Endothelial cell (in vitro differentiated cells): Measurements from ENCODE around the gene ARHGAP15. TPM values are rescaled to one million over a fixed set of nuclear protein-coding genes. Genes with fewer than 3 reads are reported as not detected.

Source experiments
- DNase-seq: peaks from one replicate; pipeline ENCODE4 v3.0.0; 2021; ENCODE audit warnings: low spot score
- H3K27ac Mint-ChIP-seq: one replicate; pipeline ENCODE4 v1.8.0; 2021; ENCODE audit warnings: mixed read lengths, inconsistent platforms; ENCODE audit not compliant: unreplicated experiment
- H3K27me3 Mint-ChIP-seq: one replicate; pipeline ENCODE4 v1.8.0; 2021; ENCODE audit warnings: mild to moderate bottlenecking, moderate library complexity, mixed read lengths, inconsistent platforms; ENCODE audit not compliant: unreplicated experiment
- H3K36me3 Mint-ChIP-seq: one replicate; pipeline ENCODE4 v1.8.0; 2021; ENCODE audit warnings: mild to moderate bottlenecking, low read depth, mixed read lengths, inconsistent platforms; ENCODE audit not compliant: unreplicated experiment
- H3K4me1 Mint-ChIP-seq: one replicate; pipeline ENCODE4 v1.8.0; 2021; ENCODE audit warnings: mild to moderate bottlenecking, mixed read lengths, inconsistent platforms; ENCODE audit not compliant: unreplicated experiment
- H3K4me3 Mint-ChIP-seq: one replicate; pipeline ENCODE4 v1.8.0; 2021; ENCODE audit warnings: mild to moderate bottlenecking, mixed read lengths, inconsistent platforms; ENCODE audit not compliant: unreplicated experiment
- H3K9me3 Mint-ChIP-seq: one replicate; pipeline ENCODE4 v1.8.0; 2021; ENCODE audit warnings: mixed read lengths, inconsistent platforms; ENCODE audit not compliant: unreplicated experiment
- total RNA-seq: library from RNA; stranded (reverse); fragmentation: NEBNext Ultra II Directional; extraction: Animal tissue kit (Norgen Biotek cat#: 25700); gene quantifications from one replicate; pipeline ENCODE4 v1.2.1, GENCODE V29; 2021; ENCODE audit not compliant: unreplicated experiment
- TF ChIP-seq, protein P1 (sequence below): fragments of 200-600 bp; sonication (generic); IDR thresholded peaks from one replicate; pipeline ENCODE4 v1.5.0; 2021; ENCODE audit warnings: antibody characterized with exemption; ENCODE audit not compliant: unreplicated experiment

ARHGAP15 gene
- total RNA-seq, 1 donor from 2014 or later: not detected

GRCh38 chr2:143148757-143149156 is 19.5 kb downstream of the ARHGAP15 start:
- Mint-ChIP-seq H3K9me3 (no peaks in the 10 kb centered on the region), H3K4me3 (no peak overlapping the region), H3K4me1 (no peaks in the 10 kb centered on the region), H3K27ac (no peak overlapping the region), H3K36me3 (no peaks in the 10 kb centered on the region), H3K27me3 (no peaks in the 10 kb centered on the region)
- DNase-seq: no peak
- TF ChIP-seq, protein P1, sequence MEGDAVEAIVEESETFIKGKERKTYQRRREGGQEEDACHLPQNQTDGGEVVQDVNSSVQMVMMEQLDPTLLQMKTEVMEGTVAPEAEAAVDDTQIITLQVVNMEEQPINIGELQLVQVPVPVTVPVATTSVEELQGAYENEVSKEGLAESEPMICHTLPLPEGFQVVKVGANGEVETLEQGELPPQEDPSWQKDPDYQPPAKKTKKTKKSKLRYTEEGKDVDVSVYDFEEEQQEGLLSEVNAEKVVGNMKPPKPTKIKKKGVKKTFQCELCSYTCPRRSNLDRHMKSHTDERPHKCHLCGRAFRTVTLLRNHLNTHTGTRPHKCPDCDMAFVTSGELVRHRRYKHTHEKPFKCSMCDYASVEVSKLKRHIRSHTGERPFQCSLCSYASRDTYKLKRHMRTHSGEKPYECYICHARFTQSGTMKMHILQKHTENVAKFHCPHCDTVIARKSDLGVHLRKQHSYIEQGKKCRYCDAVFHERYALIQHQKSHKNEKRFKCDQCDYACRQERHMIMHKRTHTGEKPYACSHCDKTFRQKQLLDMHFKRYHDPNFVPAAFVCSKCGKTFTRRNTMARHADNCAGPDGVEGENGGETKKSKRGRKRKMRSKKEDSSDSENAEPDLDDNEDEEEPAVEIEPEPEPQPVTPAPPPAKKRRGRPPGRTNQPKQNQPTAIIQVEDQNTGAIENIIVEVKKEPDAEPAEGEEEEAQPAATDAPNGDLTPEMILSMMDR: no peak

DNA sequence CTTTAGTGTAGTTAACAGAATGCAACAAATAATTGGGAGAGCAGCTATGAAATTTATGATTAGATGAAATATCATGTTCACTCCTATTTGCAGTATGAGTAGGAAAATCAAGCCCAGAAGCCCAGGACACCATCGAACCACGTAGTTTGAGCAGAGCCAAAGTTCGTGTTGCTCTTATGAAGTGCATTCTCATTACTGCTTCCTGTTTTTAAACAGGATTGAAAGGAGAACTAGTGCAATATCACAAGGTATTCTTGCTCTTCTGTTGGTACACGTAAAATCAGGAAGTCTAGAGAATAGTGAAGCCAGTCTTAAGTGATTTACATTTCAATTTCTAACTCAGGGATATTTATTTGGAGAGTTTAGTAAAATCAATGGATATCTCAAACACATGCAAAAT is 21.1 kb downstream of the ARHGAP15 start:
- no peak overlapping the region for H3K27ac Mint-ChIP-seq
- no peaks in the 10 kb centered on the region for H3K4me1 Mint-ChIP-seq
- no peaks in the 10 kb centered on the region for H3K27me3 Mint-ChIP-seq

DNA sequence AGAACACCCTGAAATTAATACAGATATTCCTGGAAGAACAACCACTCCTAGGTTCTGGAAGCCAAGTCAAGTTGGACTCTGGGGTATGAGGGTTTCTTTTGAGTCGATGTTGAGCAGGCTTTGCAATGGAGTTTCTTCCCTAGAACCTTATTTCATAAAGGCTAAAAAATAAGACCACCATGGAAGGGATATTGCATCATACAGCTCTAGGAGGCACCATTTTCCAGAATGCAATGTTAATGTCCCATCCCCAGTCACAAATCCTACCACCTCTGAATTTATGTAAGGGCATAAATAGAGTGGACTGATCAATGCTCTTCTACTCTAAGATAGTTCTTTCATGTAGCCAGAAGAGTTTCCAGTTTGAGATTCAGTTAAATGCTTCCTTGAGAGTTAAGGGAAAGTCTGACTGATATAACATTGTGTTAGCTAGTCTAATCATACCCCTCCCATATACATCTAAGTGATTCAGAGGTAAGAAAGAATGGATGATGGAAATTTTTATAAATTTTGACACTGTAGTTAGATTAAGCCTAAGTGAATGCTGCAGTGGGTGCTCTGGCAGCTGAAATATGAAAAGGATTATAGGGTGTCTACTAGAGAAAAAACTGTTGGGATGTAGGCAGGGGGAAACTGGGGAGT is 22.0 kb downstream of the ARHGAP15 start:
- TF ChIP-seq, protein P1: no peak
- Mint-ChIP-seq H3K4me1 (no peaks in the 10 kb centered on the region), H3K9me3 (no peaks in the 10 kb centered on the region), H3K4me3 (no peak overlapping the region), H3K36me3 (no peaks in the 10 kb centered on the region), H3K27me3 (no peaks in the 10 kb centered on the region), H3K27ac (no peak overlapping the region)
- DNase-seq: no peak

More for the DNA sequence above, 21.1 kb downstream of the ARHGAP15 start:
- TF ChIP-seq, protein P1: no peak
- no peaks in the 10 kb centered on the region for H3K36me3 Mint-ChIP-seq
- no peak for DNase-seq
- no peaks in the 10 kb centered on the region for H3K9me3 Mint-ChIP-seq
- no peak overlapping the region for H3K4me3 Mint-ChIP-seq

GRCh38 chr2:143152219-143152618 is 23.0 kb downstream of the ARHGAP15 start:
- TF ChIP-seq, protein P1: no peak
- no peaks in the 10 kb centered on the region for H3K27me3 Mint-ChIP-seq
- no peak overlapping the region for H3K4me3 Mint-ChIP-seq
- H3K9me3 Mint-ChIP-seq: no peaks in the 10 kb centered on the region
- no peaks in the 10 kb centered on the region for H3K4me1 Mint-ChIP-seq
- no peaks in the 10 kb centered on the region for H3K36me3 Mint-ChIP-seq
- H3K27ac Mint-ChIP-seq: no peak overlapping the region
- no peak for DNase-seq

GRCh38 chr2:143152637-143153036 is 23.4 kb downstream of the ARHGAP15 start:
- Mint-ChIP-seq H3K9me3 (no peaks in the 10 kb centered on the region), H3K4me1 (no peaks in the 10 kb centered on the region)

More at GRCh38 chr2:143152637-143153036, 23.4 kb downstream of the ARHGAP15 start:
- Mint-ChIP-seq H3K27ac (no peak overlapping the region), H3K27me3 (no peaks in the 10 kb centered on the region), H3K4me3 (no peak overlapping the region), H3K36me3 (no peaks in the 10 kb centered on the region)
- no peak for DNase-seq
- TF ChIP-seq, protein P1: no peak
